NCI-H510A treated with DMSO at 0.1 percent for 48 hours (cell line): ENCODE data around the gene KRTAP29-1.
"Not testable (repeated sequence)": the region's sequence is repeated elsewhere in the genome, so short reads cannot be mapped to it uniquely, and the experiment has no call there.

Experiments
- DNase-seq: peaks from one replicate; lab custom pipeline; 2025; lab: John Stamatoyannopoulos, UW

KRTAP29-1 gene

GRCh38 chr17:41298458-41299135 lies 4.1 kb downstream of the KRTAP29-1 start:
- DNase-seq: no peak

GRCh38 chr17:41296846-41297245 lies 5.8 kb downstream of the KRTAP29-1 start:
- no peak for DNase-seq

GRCh38 chr17:41294016-41294415 lies 8.6 kb downstream of the KRTAP29-1 start:
- no peak for DNase-seq

GRCh38 chr17:41287050-41287449 lies 15.6 kb downstream of the KRTAP29-1 start:
- no peak for DNase-seq

- DNase-seq: no peak
Observed at GRCh38 chr17:41284546-41284945, 18.1 kb downstream of the KRTAP29-1 start.

GRCh38 chr17:41284043-41284442 lies 18.6 kb downstream of the KRTAP29-1 start:
- DNase-seq: no peak

GRCh38 chr17:41278176-41278955 lies 24.3 kb downstream of the KRTAP29-1 start:
- no peak for DNase-seq

GRCh38 chr17:41275648-41276190 lies 26.9 kb downstream of the KRTAP29-1 start, which contains the start of gene KRTAP9-7:
Gene KRTAP9-7, plus strand, starts transcription at chr17:41275698. Its CDS starts 0 bp downstream, at chr17:41275698.
- DNase-seq: not testable (repeated sequence)

- no peak for DNase-seq
Observed at GRCh38 chr17:41271858-41272257, 30.8 kb downstream of the KRTAP29-1 start.

- not testable (repeated sequence) for DNase-seq
Observed at GRCh38 chr17:41271323-41271722, 31.3 kb downstream of the KRTAP29-1 start.

- no peak for DNase-seq
Observed at GRCh38 chr17:41267711-41268110, 34.9 kb downstream of the KRTAP29-1 start.

- DNase-seq: no peak
Observed at GRCh38 chr17:41265078-41265477, 37.6 kb downstream of the KRTAP29-1 start, which contains the start of gene KRTAP9-6. Gene KRTAP9-6, plus strand, starts transcription at chr17:41265378. Its CDS starts 0 bp downstream, at chr17:41265378.

GRCh38 chr17:41264599-41264998 lies 38.1 kb downstream of the KRTAP29-1 start:
- no peak for DNase-seq

- DNase-seq: no peak
Observed at GRCh38 chr17:41263212-41263611, 39.4 kb downstream of the KRTAP29-1 start.

- DNase-seq: no peak
Observed at GRCh38 chr17:41258406-41258805, 44.2 kb downstream of the KRTAP29-1 start.

- DNase-seq: no peak
Observed at GRCh38 chr17:41256291-41256685, 46.4 kb downstream of the KRTAP29-1 start.

- DNase-seq: not testable (repeated sequence)
Observed at GRCh38 chr17:41255381-41256290, 47.0 kb downstream of the KRTAP29-1 start, which contains the start of gene KRTAP9-9. Gene KRTAP9-9, plus strand, starts transcription at chr17:41255384.

GRCh38 chr17:41254861-41255260 lies 47.8 kb downstream of the KRTAP29-1 start:
- DNase-seq: no peak
